T-cell (primary cell): ENCODE data around the gene MORN1. TPM values are rescaled to one million over a fixed set of nuclear protein-coding genes. Genes with fewer than 3 reads are reported as not detected.

Experiments used
- ATAC-seq, 4 experiments: fragments of 200-7000 bp in 3 of 4; fragments of 150-1000 bp in 1 of 4; cut with Tn5 transposase; replicated peaks in 1 of 4; 1 replicate in 3 of 4; 2 replicates in 1 of 4; pipeline ENCODE4 v1.10.0; 2021; ENCODE audit warnings: moderate library complexity in 3 of 4, mild to moderate bottlenecking in 2 of 4, moderate number of reproducible peaks in 1 of 4
- CTCF ChIA-PET, 2 donors: fragments of 300-600 bp; sonication (Branson Sonifier 250); formaldehyde crosslinking; loops; one replicate each; lab custom pipeline; 2022; ENCODE audit warnings: antibody characterized with exemption in 2 of 2; lab: Charles Lee
- POLR2A ChIA-PET, 2 donors: fragments of 300-600 bp; sonication (Branson Sonifier 250); formaldehyde crosslinking; loops; one replicate each; lab custom pipeline; 2022; ENCODE audit warnings: antibody characterized with exemption in 2 of 2; lab: Charles Lee
- DNase-seq, 35 experiments: peaks; one replicate each; pipeline versions ENCODE4 v3.0.0 to v3.0.0-alpha.2; 2013 to 2023
- H3K27ac ChIP-seq: one replicate; pipeline ENCODE4 v1.5.1; 2013; ENCODE audit warnings: low read length
- H3K27me3 ChIP-seq, 2 experiments: replicated peaks in 1 of 2; 1 replicate in 1 of 2; 2 replicates in 1 of 2; pipeline versions ENCODE4 v1.6.1 to v1.7.0; 2013; ENCODE audit warnings: low read length in 1 of 2, mixed read lengths in 1 of 2; ENCODE audit not compliant: control insufficient read depth in 2 of 2, insufficient read depth in 2 of 2; ENCODE audit errors: extremely low read depth in 1 of 2
- H3K36me3 ChIP-seq, 2 donors: 1 replicate in 1 of 2; 2 replicates in 1 of 2; pipeline versions ENCODE4 v1.6.1 to v1.7.0; 2013; ENCODE audit warnings: low read length in 1 of 2; ENCODE audit not compliant: control insufficient read depth in 2 of 2, insufficient read depth in 1 of 2; ENCODE audit errors: extremely low read depth in 1 of 2
- H3K4me1 ChIP-seq, 2 experiments: 1 replicate in 1 of 2; 2 replicates in 1 of 2; pipeline versions ENCODE4 v1.6.1 to v1.7.0; 2013; ENCODE audit warnings: low read length in 2 of 2, mixed read lengths in 1 of 2; ENCODE audit not compliant: insufficient read depth in 2 of 2, control insufficient read depth in 1 of 2; ENCODE audit errors: extremely low read depth in 1 of 2
- H3K4me3 ChIP-seq, 2 donors: 1 replicate in 1 of 2; 2 replicates in 1 of 2; pipeline versions ENCODE4 v1.5.1 to v1.7.0; 2013; ENCODE audit warnings: mild to moderate bottlenecking in 2 of 2, low read length in 1 of 2, moderate library complexity in 1 of 2; ENCODE audit not compliant: control insufficient read depth in 1 of 2; ENCODE audit errors: extremely low read depth in 1 of 2
- H3K9me3 ChIP-seq: 2 replicates; pipeline ENCODE4 v1.7.0; 2013
- H3K27ac Mint-ChIP-seq, 2 donors: one replicate each; pipeline ENCODE4 v1.8.0; 2020 to 2021; ENCODE audit warnings: mild to moderate bottlenecking in 2 of 2, mixed read lengths in 2 of 2
- H3K27me3 Mint-ChIP-seq, 2 donors: one replicate each; pipeline ENCODE4 v1.8.0; 2021 to 2022; ENCODE audit warnings: mixed read lengths in 2 of 2
- H3K36me3 Mint-ChIP-seq: one replicate; pipeline ENCODE4 v1.8.0; 2021; ENCODE audit warnings: mixed read lengths
- H3K4me1 Mint-ChIP-seq, 3 donors: one replicate each; pipeline ENCODE4 v1.8.0; 2020 to 2022; ENCODE audit warnings: mixed read lengths in 3 of 3, mild to moderate bottlenecking in 1 of 3
- H3K4me3 Mint-ChIP-seq, 3 donors: one replicate each; pipeline ENCODE4 v1.8.0; 2020 to 2022; ENCODE audit warnings: mild to moderate bottlenecking in 3 of 3, mixed read lengths in 3 of 3, moderate library complexity in 3 of 3
- H3K9me3 Mint-ChIP-seq, 3 donors: one replicate each; pipeline ENCODE4 v1.8.0; 2020 to 2022; ENCODE audit warnings: mixed read lengths in 3 of 3
- WGBS: methylation state at CpG from one replicate; pipeline ENCODE4 v1.1.5; 2013; ENCODE audit warnings: missing lambda C conversion rate; ENCODE audit not compliant: insufficient coverage; 5-methylcytosine and 5-hydroxymethylcytosine counted together
- total RNA-seq, 35 experiments: library from RNA in 6 of 35; stranded (reverse) in 6 of 35; fragments of 120-200 nt in 1 of 35; gene quantifications; one replicate each; pipeline versions ENCODE4 v1.2.1 to v1.2.4 and lab custom pipeline; 2013 to 2026

Gene MORN1
- total RNA-seq, 5 donors from 2014 or later (not counting 1 experiment from before 2014, with no cell fraction given): 8.2 to 17.5 (median 13.2) TPM

- no peaks in the 10 kb centered on the region for H3K36me3 Mint-ChIP-seq
- H3K9me3 Mint-ChIP-seq: no peaks in the 10 kb centered on the region
- H3K4me3 Mint-ChIP-seq: no peak overlapping the region
- 88% methylated on average over 11 of the region's 15 CpGs for WGBS
- H3K4me1 Mint-ChIP-seq: no peaks in the 10 kb centered on the region
- no peaks in the 10 kb centered on the region for H3K9me3 ChIP-seq
- no peak for ATAC-seq
- CTCF ChIA-PET: no interaction called here
- POLR2A ChIA-PET: no interaction called here
- H3K36me3 ChIP-seq: no peaks in the 10 kb centered on the region
- no peak overlapping the region for H3K27ac Mint-ChIP-seq
- peaks cover 0 to 3% of the 10 kb centered on the region in 2 experiments for H3K27me3 ChIP-seq
- H3K4me3 ChIP-seq: no peak overlapping the region
- H3K27ac ChIP-seq: no peak overlapping the region
- no peaks in the 10 kb centered on the region for H3K4me1 ChIP-seq
- no peak for DNase-seq
- H3K27me3 Mint-ChIP-seq: no peaks in the 10 kb centered on the region
Observed at GRCh38 chr1:2356401-2356800, 35.0 kb downstream of the MORN1 start.

DNA sequence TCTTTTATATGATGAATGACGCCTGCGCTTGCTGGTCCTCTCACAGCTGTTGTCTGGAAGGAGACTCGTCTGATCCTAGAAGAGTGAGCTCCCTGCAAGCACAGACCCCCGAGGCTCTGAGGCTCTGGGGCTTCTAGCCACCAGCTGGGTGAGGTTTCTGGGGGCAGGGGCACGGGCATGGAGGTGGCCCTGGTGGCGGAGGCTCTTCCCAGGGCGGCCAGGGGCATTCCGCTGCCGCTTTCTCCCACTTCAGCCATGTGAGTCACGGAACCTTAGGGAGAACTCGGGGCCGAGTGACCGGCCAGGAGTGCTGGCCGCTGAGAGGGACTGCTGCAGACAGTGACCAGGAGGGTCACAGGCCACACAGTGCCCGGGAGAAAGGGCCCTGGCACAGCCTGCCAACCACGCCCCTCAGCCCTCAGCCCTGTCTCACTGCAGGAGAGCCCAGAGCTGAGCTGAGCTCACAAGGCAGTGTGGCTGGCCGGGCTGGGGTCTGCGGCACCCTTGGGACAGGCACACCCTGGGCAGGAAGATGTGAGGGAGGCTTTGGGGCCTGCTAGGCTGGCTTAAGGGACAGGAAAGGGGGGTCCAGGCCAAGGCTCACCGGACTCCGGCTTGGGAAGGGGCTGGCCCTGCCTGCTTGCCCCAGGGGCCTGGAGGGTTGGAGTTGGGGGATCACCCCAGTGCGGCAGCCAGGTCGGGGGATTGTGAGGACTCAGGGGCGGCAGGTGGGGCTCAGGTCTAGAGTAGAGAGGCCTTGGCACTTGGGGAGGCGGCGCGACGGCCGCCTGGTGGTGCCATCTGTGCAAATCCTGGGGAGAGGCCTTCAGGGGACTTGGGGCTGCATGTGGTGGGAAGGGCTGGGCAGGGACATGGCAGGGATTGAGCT lies 35.7 kb downstream of the MORN1 start:
- peaks cover 0 to 5% of the 10 kb centered on the region in 2 experiments for H3K27me3 ChIP-seq
- H3K9me3 ChIP-seq: no peaks in the 10 kb centered on the region
- no peaks in the 10 kb centered on the region for H3K36me3 ChIP-seq
- Mint-ChIP-seq H3K27ac (no peak overlapping the region), H3K4me3 (no peak overlapping the region), H3K4me1 (no peaks in the 10 kb centered on the region), H3K9me3 (no peaks in the 10 kb centered on the region), H3K36me3 (no peaks in the 10 kb centered on the region), H3K27me3 (no peaks in the 10 kb centered on the region)
- no peak overlapping the region for H3K4me3 ChIP-seq
- ChIA-PET CTCF (no interaction called here), POLR2A (no interaction called here)
- H3K27ac ChIP-seq: no peak overlapping the region
- no peak for DNase-seq
- 82% methylated on average over 28 of the region's 28 CpGs for WGBS
- H3K4me1 ChIP-seq: no peaks in the 10 kb centered on the region
- ATAC-seq: no peak

DNA sequence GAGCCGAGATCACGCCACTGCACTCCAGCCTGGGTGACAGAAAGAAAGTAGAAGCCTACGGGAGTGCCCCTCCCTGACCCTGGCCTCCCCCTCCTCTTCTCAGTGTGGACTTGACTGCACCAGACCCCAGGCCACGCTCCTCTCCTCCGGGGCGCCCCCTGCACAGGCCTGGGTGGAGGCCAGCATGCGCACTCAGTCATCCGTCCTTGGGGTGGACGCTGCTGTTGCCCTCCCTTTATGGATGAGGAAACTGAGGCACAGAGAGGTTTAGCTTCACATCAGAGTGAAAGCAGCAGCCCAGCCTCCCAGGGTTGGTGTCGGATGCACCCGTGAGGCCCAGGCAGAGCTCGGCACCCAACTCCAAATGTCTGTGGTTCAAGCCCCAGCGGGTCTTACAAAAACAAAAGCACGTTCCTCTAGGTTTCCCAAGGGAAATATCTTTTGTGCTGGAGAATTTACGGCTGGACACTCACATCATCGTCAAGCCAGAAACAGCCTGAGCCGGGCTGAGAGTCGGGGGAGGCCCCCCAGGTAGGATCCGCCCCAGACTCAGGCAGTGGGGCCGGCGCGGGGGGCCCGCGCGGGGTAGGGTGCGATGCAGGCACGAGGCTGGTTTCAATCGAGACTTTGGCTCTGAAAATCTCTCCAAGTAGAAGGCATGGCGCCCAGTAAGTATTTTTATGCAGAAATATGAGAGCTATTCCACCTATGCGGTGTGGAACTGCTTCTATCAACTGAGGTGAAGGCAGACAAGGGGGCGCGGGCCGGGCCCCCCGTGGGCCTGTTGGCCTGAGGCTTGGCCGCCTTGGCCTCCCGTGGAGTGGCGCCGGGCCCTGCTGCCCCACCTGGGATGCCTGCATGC lies 36.6 kb downstream of the MORN1 start:
- POLR2A ChIA-PET: interaction anchor here in 1 of 2 donors (0.6 kb wide), 1 partner anchor 70 kb away, joined by 6 read pairs; no protein-coding TSS in a partner anchor
- Histone ChIP-seq H3K27me3 (peaks cover 0 to 5% of the 10 kb centered on the region in 2 experiments), H3K27ac (no peak overlapping the region), H3K36me3 (no peaks in the 10 kb centered on the region), H3K4me3 (no peak overlapping the region), H3K4me1 (no peaks in the 10 kb centered on the region), H3K9me3 (no peaks in the 10 kb centered on the region)
- WGBS: 91% methylated on average over 37 of the region's 38 CpGs
- Mint-ChIP-seq H3K27me3 (no peaks in the 10 kb centered on the region), H3K4me1 (no peaks in the 10 kb centered on the region), H3K27ac (no peak overlapping the region), H3K36me3 (no peaks in the 10 kb centered on the region), H3K4me3 (no peak overlapping the region), H3K9me3 (no peaks in the 10 kb centered on the region)
- DNase-seq (no peak), ATAC-seq (no peak)
- CTCF ChIA-PET: no interaction called here

- no peaks in the 10 kb centered on the region for H3K4me1 ChIP-seq
- no peak overlapping the region for H3K4me3 Mint-ChIP-seq
- CTCF ChIA-PET: no interaction called here
- H3K9me3 ChIP-seq: no peaks in the 10 kb centered on the region
- H3K36me3 ChIP-seq: no peaks in the 10 kb centered on the region
- WGBS: 84% methylated on average over 10 of the region's 28 CpGs
- H3K27me3 ChIP-seq: peaks cover 0 to 5% of the 10 kb centered on the region in 2 experiments
- H3K27ac Mint-ChIP-seq: no peak overlapping the region
- H3K27me3 Mint-ChIP-seq: no peaks in the 10 kb centered on the region
- H3K4me1 Mint-ChIP-seq: no peaks in the 10 kb centered on the region
- ATAC-seq (no peak), DNase-seq (no peak)
- H3K4me3 ChIP-seq: no peak overlapping the region
- H3K36me3 Mint-ChIP-seq: no peaks in the 10 kb centered on the region
- no peaks in the 10 kb centered on the region for H3K9me3 Mint-ChIP-seq
- POLR2A ChIA-PET: interaction anchor here in 1 of 2 donors (0.6 kb wide), 1 partner anchor 69 kb away, joined by 6 read pairs; no protein-coding TSS in a partner anchor
- H3K27ac ChIP-seq: no peak overlapping the region
Observed at GRCh38 chr1:2353551-2354438, 37.6 kb downstream of the MORN1 start.

GRCh38 chr1:2352897-2353550 lies 38.3 kb downstream of the MORN1 start:
- H3K27me3 Mint-ChIP-seq: no peaks in the 10 kb centered on the region
- no peaks in the 10 kb centered on the region for H3K4me1 Mint-ChIP-seq
- H3K27ac Mint-ChIP-seq: no peak overlapping the region
- H3K4me3 Mint-ChIP-seq: no peak overlapping the region
- ATAC-seq (no peak), DNase-seq (no peak)
- no peak overlapping the region for H3K4me3 ChIP-seq
- peaks cover 0 to 5% of the 10 kb centered on the region in 2 experiments for H3K27me3 ChIP-seq
- H3K4me1 ChIP-seq: no peaks in the 10 kb centered on the region
- CTCF ChIA-PET: no interaction called here
- POLR2A ChIA-PET: no interaction called here
- H3K36me3 Mint-ChIP-seq: no peaks in the 10 kb centered on the region
- WGBS: 84% methylated on average over 21 of the region's 21 CpGs
- H3K9me3 Mint-ChIP-seq: no peaks in the 10 kb centered on the region
- H3K36me3 ChIP-seq: no peaks in the 10 kb centered on the region
- no peaks in the 10 kb centered on the region for H3K9me3 ChIP-seq
- no peak overlapping the region for H3K27ac ChIP-seq
